HG03558 (cell line): Measurements from ENCODE around the gene ZNG1A.
"Not testable (repeated sequence)": the region's sequence is repeated elsewhere in the genome, so short reads cannot be mapped to it uniquely, and the experiment has no call there.

Source experiments
- ATAC-seq: cut with Tn5 transposase; IDR thresholded peaks from one replicate; pipeline ENCODE4 v1.9.1; 2021; ENCODE audit warnings: moderate number of reproducible peaks; ENCODE audit not compliant: unreplicated experiment; ENCODE audit errors: extremely low read depth

The ZNG1A gene

GRCh38 chr9:178970-179383 is at the start of gene ZNG1A:
ZNG1A (minus strand) TSS chr9:179056; CDS start chr9:178969, 87 bp downstream.
- ATAC-seq = not testable (repeated sequence)

- no peak for ATAC-seq
Measured at GRCh38 chr9:227860-228259, 49.0 kb upstream of the ZNG1A start.

GRCh38 chr9:224582-225520 is 46.0 kb upstream of the ZNG1A start:
- ATAC-seq = no peak

- no peak for ATAC-seq
Measured at GRCh38 chr9:224026-224425, 45.2 kb upstream of the ZNG1A start.

GRCh38 chr9:223152-223551 is 44.3 kb upstream of the ZNG1A start:
- no peak for ATAC-seq

GRCh38 chr9:221989-222776 is 43.3 kb upstream of the ZNG1A start:
- ATAC-seq = no peak

- ATAC-seq = no peak
Measured at GRCh38 chr9:219670-220365, 41.0 kb upstream of the ZNG1A start.

GRCh38 chr9:219036-219435 is 40.2 kb upstream of the ZNG1A start:
- not testable (repeated sequence) for ATAC-seq

GRCh38 chr9:217950-218349 is 39.1 kb upstream of the ZNG1A start:
- no peak for ATAC-seq

- no peak for ATAC-seq
Measured at GRCh38 chr9:216866-217265, 38.0 kb upstream of the ZNG1A start.

- no peak for ATAC-seq
Measured at GRCh38 chr9:215631-216155, 36.8 kb upstream of the ZNG1A start.

GRCh38 chr9:214648-215493 is 36.0 kb upstream of the ZNG1A start, which contains the start of gene DOCK8:
DOCK8 (plus strand) TSS chr9:214865; CDS start chr9:214977, 112 bp downstream.
- peak; percentile 71 for ATAC-seq

GRCh38 chr9:214351-214647 is 35.4 kb upstream of the ZNG1A start:
- no peak for ATAC-seq

- not testable (repeated sequence) for ATAC-seq
Measured at GRCh38 chr9:213901-214300, 35.0 kb upstream of the ZNG1A start.

- ATAC-seq = no peak
Measured at GRCh38 chr9:212297-212696, 33.4 kb upstream of the ZNG1A start.

GRCh38 chr9:211557-211956 is 32.7 kb upstream of the ZNG1A start:
- ATAC-seq = no peak

GRCh38 chr9:211036-211435 is 32.2 kb upstream of the ZNG1A start:
- ATAC-seq = no peak

- ATAC-seq = no peak
Measured at GRCh38 chr9:209143-209758, 30.4 kb upstream of the ZNG1A start.

- ATAC-seq = no peak
Measured at GRCh38 chr9:206481-206880, 27.6 kb upstream of the ZNG1A start.
